Activated CD4-positive, alpha-beta T cell treated with anti-CD3 and anti-CD28 coated beads, Interleukin-2, amount 50 U/mL, for 24 hours (primary cell): Measurements from ENCODE around the gene BCL11A.

Source experiments
- DNase-seq, 2 donors: peaks; one replicate each; pipeline ENCODE4 v3.0.0-alpha.2; 2020; ENCODE audit warnings: low read depth in 1 of 2, low spot score in 1 of 2

BCL11A gene

GRCh38 chr2:60488291-60488690 lies 65.2 kb downstream of the BCL11A start:
- no peak for DNase-seq

- no peak for DNase-seq
Measured at GRCh38 chr2:60487174-60487573, 66.3 kb downstream of the BCL11A start.

- DNase-seq: no peak
Measured at GRCh38 chr2:60486551-60486950, 66.9 kb downstream of the BCL11A start.

- no peak for DNase-seq
Measured at GRCh38 chr2:60486067-60486466, 67.4 kb downstream of the BCL11A start.

- DNase-seq: no peak
Measured at GRCh38 chr2:60485550-60485949, 67.9 kb downstream of the BCL11A start.

GRCh38 chr2:60485055-60485454 lies 68.4 kb downstream of the BCL11A start:
- no peak for DNase-seq

DNA sequence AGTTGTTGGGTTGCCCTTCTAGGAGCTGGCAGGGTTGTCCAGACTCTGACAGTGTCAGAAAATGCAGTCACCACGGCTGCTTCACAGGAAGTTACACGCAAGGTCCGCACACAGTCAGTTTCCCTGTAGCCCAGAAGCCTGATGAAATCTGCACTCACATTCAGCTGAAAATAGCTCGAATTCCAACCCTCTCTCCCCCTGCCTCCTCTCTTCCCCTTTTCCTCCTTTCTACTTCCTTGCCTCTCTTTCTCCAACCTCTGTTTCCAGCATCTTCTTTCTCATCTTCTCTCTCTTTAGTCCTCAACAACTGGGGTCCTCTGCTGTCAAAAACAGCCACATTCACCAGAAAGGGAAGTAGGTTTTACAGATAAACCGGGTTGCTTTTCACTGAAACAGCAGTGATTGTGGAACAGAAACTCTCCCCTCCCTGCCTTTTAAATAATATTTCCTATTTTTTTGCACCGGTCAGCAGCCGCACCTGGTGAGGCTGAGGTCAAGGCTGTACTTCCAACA lies 69.3 kb downstream of the BCL11A start:
- DNase-seq: no peak

DNA sequence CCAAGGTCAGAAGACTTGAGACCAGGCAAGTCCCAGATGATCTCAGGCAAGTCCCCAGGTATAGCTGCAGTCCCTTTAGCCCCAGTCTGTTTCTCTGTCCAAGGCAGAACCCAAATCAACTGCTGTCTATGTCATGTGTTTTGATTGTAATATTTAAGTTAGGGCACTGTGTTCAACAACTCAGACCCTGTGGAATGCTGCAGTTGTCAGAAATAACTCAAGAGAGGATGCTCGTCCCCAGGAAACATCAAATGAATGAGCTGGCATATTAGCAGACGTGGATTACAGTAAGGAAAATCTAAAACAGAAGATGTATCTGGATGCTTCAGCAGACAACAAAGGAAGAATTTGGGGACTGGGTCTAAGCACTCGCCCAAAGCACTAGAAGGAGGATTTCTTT lies 70.1 kb downstream of the BCL11A start:
- no peak for DNase-seq

DNA sequence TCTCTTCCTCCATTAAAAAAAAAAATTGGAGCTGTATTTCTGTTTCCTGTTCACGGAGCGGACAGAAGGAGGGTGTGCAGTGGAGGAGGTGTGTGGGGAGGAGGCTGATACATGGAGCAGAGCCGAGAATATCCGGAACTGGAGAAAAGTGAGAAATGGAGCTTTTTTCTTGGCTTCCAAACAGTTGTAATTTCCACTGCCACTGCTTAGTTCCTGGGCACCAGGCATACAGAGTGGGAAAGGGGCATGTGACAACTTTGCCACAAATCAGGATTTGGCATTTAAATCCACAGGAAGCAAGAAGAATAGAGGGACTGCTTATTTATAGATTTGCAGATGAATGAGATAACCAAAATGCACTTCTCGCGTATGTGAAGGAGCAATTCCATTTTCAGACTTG lies 71.2 kb downstream of the BCL11A start:
- DNase-seq: no peak

GRCh38 chr2:60481257-60481656 lies 72.2 kb downstream of the BCL11A start:
- DNase-seq: no peak

DNA sequence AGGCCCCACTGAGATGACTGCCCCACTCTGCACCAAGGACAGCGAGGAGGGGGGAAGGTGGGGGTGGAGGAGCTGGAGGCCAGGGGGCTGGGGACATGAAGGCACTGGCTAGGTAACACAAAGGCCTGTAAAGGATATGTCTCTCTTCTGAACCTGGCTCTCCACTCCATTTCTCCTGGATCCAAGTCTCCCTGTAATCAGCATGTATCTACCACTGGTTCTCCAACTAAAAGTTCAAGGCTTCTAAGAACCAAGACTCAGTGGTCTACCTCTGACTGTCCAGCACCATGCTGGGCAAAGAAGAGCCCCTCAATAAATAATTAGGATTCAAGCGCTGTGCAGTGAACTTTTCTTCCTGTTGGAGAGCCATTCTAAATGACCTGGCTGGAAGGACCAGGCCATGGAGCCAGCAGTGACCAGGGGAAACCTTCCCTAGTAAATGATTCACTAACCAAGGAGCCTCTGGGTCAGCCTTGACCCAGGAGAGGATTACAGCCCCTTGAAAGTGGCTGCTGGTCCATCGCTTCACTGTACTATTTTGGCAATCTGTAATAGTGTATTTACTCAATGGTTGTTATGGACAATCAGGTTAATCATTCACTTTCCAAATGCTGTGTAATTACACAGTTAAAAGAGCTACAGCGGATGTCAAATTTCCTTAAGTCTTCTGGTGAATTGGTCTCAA lies 73.2 kb downstream of the BCL11A start:
- no peak for DNase-seq

DNA sequence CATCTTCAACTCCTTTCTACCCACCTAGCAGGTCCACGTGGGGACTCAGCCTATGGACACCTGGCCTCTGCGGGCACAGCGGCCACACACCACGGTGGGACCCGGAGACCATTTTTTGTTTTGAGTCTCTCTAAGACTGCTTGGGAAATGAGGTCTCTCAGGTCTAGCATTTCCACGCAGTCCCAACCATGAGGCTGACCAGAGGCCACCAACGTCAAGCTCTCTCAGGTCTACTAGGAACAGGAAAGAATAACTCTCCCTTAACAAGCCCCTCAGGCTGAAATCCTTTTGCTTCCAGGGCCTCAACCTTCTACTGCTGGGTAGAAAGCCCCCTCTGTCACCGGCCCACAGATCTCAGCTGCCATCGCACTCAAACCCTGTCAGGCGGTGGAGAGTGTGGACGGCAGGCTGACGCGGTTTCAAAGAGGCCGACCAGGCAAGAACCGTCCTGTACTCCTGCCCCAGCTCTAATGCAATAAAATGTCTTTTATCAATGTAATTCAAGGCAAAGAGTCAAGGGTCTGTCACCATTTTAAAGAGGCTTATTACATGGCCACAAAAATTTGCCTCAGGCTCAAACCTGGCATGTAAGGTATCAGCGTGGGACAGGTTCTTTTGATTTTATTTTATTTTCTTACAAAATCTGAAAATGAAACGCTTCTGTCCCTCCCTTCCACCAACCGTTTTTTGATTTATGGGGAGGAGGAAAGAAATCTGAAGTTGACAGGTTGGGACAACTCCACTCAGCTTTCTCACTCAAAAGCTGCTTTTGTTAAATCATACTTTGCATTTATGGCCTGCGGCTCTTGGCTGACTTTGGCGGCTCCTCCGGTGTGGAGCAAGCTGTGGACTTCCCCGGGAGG lies 74.0 kb downstream of the BCL11A start:
- no peak for DNase-seq

- DNase-seq: no peak
Measured at GRCh38 chr2:60478660-60479059, 74.8 kb downstream of the BCL11A start.

DNA sequence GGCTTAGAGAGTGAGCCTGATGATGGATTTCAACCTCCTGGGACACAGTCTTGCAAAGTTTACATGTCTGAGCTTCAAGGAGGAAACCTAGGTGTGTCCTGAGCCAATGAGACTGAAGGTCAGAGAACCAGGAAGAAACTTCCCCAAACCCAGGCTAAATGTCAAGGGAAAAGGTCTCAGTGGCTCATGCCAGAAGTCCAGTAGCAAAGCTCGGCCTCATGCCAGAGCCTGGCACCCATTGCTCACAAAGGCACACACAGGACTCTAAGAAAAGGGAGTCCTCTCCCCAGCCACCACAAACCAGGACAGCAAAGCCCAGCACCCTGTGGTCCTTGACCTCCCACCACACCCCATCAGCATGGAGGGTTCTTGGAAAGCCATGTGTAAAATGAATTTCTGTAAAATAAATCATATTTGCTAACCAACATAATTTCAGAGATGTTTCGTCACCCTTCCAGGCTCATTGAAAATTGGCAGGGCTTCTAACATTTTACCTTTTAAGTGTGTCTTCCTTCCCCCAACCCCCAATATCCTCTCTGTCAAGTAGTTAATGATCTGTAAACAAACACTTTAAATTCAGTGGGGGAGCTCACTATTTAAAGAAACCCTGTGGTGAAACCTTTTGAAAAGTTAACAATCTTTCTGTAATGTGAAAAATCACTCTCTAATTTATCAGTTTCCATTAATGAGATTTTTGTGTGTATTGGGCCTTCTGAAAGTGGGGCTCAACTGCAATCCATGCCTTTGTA lies 77.1 kb downstream of the BCL11A start:
- DNase-seq: no peak

GRCh38 chr2:60475123-60475830 lies 78.2 kb downstream of the BCL11A start:
- DNase-seq: no peak

DNA sequence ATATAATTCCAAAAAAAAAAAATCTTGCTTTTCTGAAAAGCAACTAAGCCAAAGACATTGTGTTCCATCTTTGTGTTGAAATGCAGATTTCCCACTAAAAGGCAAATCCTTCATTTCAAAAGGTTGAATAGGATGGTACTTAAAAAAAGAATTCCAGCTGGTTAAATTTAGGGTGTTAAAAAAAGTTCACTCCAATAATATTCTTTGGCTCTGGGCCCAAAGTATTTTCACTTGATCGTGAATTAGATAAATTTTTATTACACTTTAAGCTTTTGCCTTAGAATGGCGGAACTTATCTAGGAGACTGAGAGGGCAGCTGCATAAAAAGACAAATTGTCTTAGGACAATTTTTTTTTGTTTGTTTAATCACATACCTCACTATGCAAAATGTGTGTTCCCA lies 79.2 kb downstream of the BCL11A start:
- DNase-seq: no peak

- DNase-seq: no peak
Measured at GRCh38 chr2:60473546-60473945, 79.9 kb downstream of the BCL11A start.

DNA sequence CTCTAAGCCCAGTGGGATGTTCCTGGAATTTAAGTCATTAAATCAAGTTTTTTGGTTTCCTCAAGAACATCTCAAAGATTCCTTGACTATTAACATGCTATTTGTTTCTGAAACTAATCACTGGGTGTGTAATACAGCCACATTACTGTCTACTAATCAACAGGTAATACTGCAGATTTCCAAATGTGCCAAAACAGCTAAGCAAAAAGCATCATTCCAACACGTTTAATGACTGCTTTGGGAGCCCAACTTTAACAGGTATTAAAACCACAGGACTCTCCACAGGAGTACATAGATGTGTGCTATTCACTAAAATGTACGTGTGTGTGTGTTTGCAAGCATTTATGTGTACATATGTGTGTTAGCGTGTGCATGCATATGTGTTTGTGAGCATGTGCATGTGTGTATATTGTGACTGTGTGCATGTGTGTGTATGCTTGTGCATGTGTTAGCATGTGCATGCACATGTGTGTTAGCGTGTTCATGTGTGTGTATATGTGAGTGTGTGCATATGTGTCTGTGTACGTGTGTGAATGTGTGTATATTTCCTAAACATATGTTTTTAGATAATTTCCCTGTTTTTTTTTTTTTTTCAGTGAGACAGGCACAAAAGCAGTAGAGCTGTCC lies 80.7 kb downstream of the BCL11A start:
- no peak for DNase-seq

- no peak for DNase-seq
Measured at GRCh38 chr2:60472041-60472440, 81.4 kb downstream of the BCL11A start.

GRCh38 chr2:60470340-60470739 lies 83.1 kb downstream of the BCL11A start:
- DNase-seq: no peak
